Activated CD4-positive, alpha-beta memory T cell treated with anti-CD3 and anti-CD28 coated beads, Interleukin-2, amount 10 ng/mL, durations not matched to agents 7 days and 5 days (primary cell): ENCODE measurements around the gene OR2AP1. TPM values are rescaled to one million over a fixed set of nuclear protein-coding genes. Genes with fewer than 3 reads are reported as not detected.

Experiments used
- CTCF ChIA-PET: fragments of 350-600 bp; sonication (Branson Sonifier 250); formaldehyde crosslinking; loops from one replicate; lab custom pipeline; 2021; ENCODE audit warnings: antibody characterized with exemption, inconsistent platforms; lab: Charles Lee
- POLR2A ChIA-PET: fragments of 350-600 bp; sonication (Branson Sonifier 250); formaldehyde crosslinking; loops from one replicate; lab custom pipeline; 2021; ENCODE audit warnings: antibody characterized with exemption; lab: Charles Lee
- DNase-seq: peaks from one replicate; pipeline ENCODE4 v3.0.0-alpha.2; 2020
- H3K27ac Mint-ChIP-seq: one replicate; pipeline ENCODE4 v1.8.0; 2021; ENCODE audit warnings: mild to moderate bottlenecking, mixed read lengths
- H3K27me3 Mint-ChIP-seq: one replicate; pipeline ENCODE4 v1.8.0; 2021; ENCODE audit warnings: mixed read lengths
- H3K36me3 Mint-ChIP-seq: one replicate; pipeline ENCODE4 v1.8.0; 2021; ENCODE audit warnings: low read depth, mixed read lengths
- H3K4me1 Mint-ChIP-seq: one replicate; pipeline ENCODE4 v1.8.0; 2021; ENCODE audit warnings: mixed read lengths
- H3K4me3 Mint-ChIP-seq: one replicate; pipeline ENCODE4 v1.8.0; 2021; ENCODE audit warnings: mild to moderate bottlenecking, mixed read lengths
- H3K9me3 Mint-ChIP-seq: one replicate; pipeline ENCODE4 v1.8.0; 2021; ENCODE audit warnings: mixed read lengths
- total RNA-seq, 2 experiments: library from RNA; stranded (reverse); gene quantifications; one replicate each; pipeline ENCODE4 v1.2.3, GENCODE V29; 2021

The OR2AP1 gene
- total RNA-seq, 2 experiments from 2014 or later, result not detected

GRCh38 chr12:55619354-55620138 is 47.3 kb downstream of the OR2AP1 start:
- peaks cover 2% of the 10 kb centered on the region for H3K36me3 Mint-ChIP-seq
- DNase-seq, result peak; percentile 28
- peaks cover 31% of the 10 kb centered on the region for H3K27me3 Mint-ChIP-seq
- H3K4me1 Mint-ChIP-seq, result no peaks in the 10 kb centered on the region
- H3K4me3 Mint-ChIP-seq, result no peak overlapping the region
- ChIA-PET CTCF (interaction anchor here (0.7 to 2.2 kb wide), 3 partner anchors 11 to 431 kb away, joined by 3 to 10 read pairs (median 5); no protein-coding TSS in a partner anchor), POLR2A (no interaction called here)
- H3K9me3 Mint-ChIP-seq, result peaks cover 15% of the 10 kb centered on the region
- H3K27ac Mint-ChIP-seq, result no peak overlapping the region

GRCh38 chr12:55624056-55624455 is 51.8 kb downstream of the OR2AP1 start:
- no peak overlapping the region for H3K27ac Mint-ChIP-seq
- CTCF ChIA-PET, result no interaction called here
- peaks cover 6% of the 10 kb centered on the region for H3K4me1 Mint-ChIP-seq
- H3K4me3 Mint-ChIP-seq, result no peak overlapping the region
- no peaks in the 10 kb centered on the region for H3K36me3 Mint-ChIP-seq
- DNase-seq, result no peak
- POLR2A ChIA-PET, result no interaction called here
- no peaks in the 10 kb centered on the region for H3K9me3 Mint-ChIP-seq
- H3K27me3 Mint-ChIP-seq, result peaks cover 17% of the 10 kb centered on the region

Other genes with a start within 250 kb of the OR2AP1 start
- not detected for gene OR6C3, start 241.7 kb upstream of the OR2AP1 start, total RNA-seq
- not detected for gene OR6C75, start 209.5 kb upstream of the OR2AP1 start, total RNA-seq
- not detected for gene OR6C65, start 171.9 kb upstream of the OR2AP1 start, total RNA-seq
- not detected for gene OR6C76, start 146.2 kb upstream of the OR2AP1 start, total RNA-seq
- not detected for gene OR6C2, start 128.4 kb upstream of the OR2AP1 start, total RNA-seq
- under 1 TPM in 1 of 2 experiments, not detected in 1; 0.25 TPM for gene OR6C70, start 102.3 kb upstream of the OR2AP1 start, total RNA-seq
- not detected for gene OR6C68, start 80.1 kb upstream of the OR2AP1 start, total RNA-seq
- not detected for gene OR6C4, start 22.9 kb upstream of the OR2AP1 start, total RNA-seq
- not detected for gene OR10P1, start 64.4 kb downstream of the OR2AP1 start, total RNA-seq
- 1 to 10 TPM; 1.9 to 2.0 TPM for gene ITGA7, start 135.4 kb downstream of the OR2AP1 start, total RNA-seq
- gene BLOC1S1, start 143.6 kb downstream of the OR2AP1 start, total RNA-seq, result 100 to 1,000 TPM; 156 to 162 TPM
- 10 to 100 TPM in 1 of 2 experiments, 1 to 10 TPM in 1; 9.5 to 10.5 TPM for gene RDH5, start 147.9 kb downstream of the OR2AP1 start, total RNA-seq
- 100 to 1,000 TPM; 177 to 185 TPM for gene CD63, start 156.5 kb downstream of the OR2AP1 start, total RNA-seq
- 1 to 10 TPM; 7.2 to 7.9 TPM for gene GDF11, start 170.7 kb downstream of the OR2AP1 start, total RNA-seq
- 10 to 100 TPM; 88.3 to 88.6 TPM for gene SARNP, start 245.3 kb downstream of the OR2AP1 start, total RNA-seq
- 10 to 100 TPM; 56.3 to 60.2 TPM for gene ORMDL2, start 245.6 kb downstream of the OR2AP1 start, total RNA-seq